ENCODE results near the gene FUNDC1.

DNA sequence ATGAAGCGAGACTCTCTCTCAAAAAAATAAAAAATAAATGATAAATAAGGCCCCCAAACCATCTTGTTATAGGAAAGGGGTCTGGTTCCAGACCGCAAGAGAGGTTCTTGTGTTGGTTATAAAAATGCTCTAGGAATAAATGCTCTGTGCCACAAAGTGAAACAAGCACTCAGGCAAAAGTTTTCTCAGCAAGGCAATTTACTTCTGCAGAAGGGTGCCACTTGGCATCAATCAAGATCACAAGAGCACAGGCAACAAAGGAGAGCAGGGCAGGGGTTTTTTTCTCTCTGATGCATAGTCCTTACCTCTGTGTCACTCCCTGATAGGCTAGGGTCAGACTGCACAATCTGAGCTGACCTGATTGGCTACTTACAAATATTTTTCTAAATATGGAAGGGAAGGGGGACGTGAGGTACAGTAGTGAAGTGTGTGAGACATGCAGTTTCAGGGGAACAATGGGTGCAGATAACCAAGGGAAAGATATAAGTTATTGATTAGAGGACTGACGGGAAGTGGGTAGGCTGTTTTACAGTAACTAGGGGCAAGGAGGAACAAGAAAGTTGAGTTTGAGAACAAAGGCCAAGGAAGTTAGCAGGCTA is 29.8 kb upstream of the FUNDC1 start:
- TF ChIP-seq, protein P1, sequence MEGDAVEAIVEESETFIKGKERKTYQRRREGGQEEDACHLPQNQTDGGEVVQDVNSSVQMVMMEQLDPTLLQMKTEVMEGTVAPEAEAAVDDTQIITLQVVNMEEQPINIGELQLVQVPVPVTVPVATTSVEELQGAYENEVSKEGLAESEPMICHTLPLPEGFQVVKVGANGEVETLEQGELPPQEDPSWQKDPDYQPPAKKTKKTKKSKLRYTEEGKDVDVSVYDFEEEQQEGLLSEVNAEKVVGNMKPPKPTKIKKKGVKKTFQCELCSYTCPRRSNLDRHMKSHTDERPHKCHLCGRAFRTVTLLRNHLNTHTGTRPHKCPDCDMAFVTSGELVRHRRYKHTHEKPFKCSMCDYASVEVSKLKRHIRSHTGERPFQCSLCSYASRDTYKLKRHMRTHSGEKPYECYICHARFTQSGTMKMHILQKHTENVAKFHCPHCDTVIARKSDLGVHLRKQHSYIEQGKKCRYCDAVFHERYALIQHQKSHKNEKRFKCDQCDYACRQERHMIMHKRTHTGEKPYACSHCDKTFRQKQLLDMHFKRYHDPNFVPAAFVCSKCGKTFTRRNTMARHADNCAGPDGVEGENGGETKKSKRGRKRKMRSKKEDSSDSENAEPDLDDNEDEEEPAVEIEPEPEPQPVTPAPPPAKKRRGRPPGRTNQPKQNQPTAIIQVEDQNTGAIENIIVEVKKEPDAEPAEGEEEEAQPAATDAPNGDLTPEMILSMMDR (IDR thresholded peaks at IDR 0.05): no peak
- TF ChIP-seq POLR2A (IDR thresholded peaks at IDR 0.05) (no peak), POLR2AphosphoS5 (IDR thresholded peaks at IDR 0.05) (no peak), EP300 (IDR thresholded peaks at IDR 0.05) (no peak)

Data from suprapubic skin (tissue), 4 donors.